ENCODE data around the gene TNFRSF14.

GRCh38 chr1:2535981-2536380 is 20.2 kb upstream of the TNFRSF14 start:
- TF ChIP-seq POLR2A (IDR thresholded peaks at IDR 0.05), result no peak
- TF ChIP-seq CTCF (IDR thresholded peaks at IDR 0.05), result no peak
